Tongue (tissue), 2 donors: Measurements from ENCODE around the gene SEC23B. TPM values are rescaled to one million over a fixed set of nuclear protein-coding genes. Genes with fewer than 3 reads are reported as not detected.
"Not testable (repeated sequence)": the region's sequence is repeated elsewhere in the genome, so short reads cannot be mapped to it uniquely, and the experiment has no call there.

Experiments
- DNase-seq: peaks from one replicate; pipeline ENCODE4 v3.0.0-alpha.2; 2015
- total RNA-seq: library from RNA; depleted of rRNA; stranded (reverse); fragments of >200 nt; gene quantifications from one replicate; pipeline ENCODE4 v1.2.3, GENCODE V29; 2014

SEC23B gene
- 23.5 TPM for total RNA-seq

DNA sequence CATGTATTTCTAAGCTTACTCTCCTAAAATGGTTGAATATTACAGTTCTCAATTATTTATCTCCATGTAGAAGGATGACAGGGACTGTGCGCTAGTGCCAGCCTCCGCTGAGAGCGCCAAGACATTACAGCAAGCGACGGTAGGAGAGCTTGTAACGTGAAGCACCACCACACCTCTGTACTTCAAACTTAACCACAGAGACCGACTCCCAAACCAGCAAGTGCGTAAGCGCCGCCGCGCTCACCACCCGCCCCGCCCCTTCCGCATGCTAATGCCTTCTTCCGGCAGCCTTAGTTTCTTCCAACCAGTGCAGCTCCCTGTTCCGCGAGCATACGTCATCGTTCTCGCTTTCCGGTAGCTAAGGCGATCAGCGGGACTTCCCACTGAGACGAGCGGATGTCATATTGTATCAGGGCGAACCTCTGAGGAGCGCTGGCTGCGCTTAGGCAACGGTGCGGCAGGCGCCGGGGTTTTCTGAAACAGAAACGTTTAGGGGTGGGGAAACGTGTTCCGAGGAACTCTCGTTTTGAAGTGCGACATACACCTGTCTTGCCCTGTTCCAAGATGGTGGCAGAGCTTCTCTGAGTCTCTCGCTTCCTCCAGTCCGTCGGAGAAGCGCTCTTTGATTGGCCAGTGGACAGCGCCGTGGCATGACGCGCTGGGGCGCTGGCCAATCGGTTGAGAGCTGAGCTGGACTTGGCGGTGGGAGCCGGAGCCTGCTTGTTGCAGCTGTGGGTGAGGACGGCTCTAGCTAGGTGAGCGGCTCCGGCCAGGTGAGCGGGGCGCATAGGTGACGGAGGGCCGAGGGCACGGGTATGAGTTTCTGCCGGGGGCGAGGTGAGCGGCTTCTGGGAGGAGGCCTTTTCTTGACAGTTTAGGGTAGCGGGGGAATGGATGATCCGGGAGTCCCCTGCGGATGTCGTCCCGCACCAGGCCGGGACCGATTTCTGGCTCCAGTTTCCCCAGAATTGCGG lies at the start of gene SEC23B:
TSS of gene SEC23B (plus strand) at position 723 of the 974 bp plus-strand sequence. CDS start 2,896 bp downstream, outside the sequence.
- peak; percentile 99 for DNase-seq

- DNase-seq = no peak
These were observed 42.1 kb upstream of the SEC23B start for GRCh38 chr20:18465536-18466200.

DNA sequence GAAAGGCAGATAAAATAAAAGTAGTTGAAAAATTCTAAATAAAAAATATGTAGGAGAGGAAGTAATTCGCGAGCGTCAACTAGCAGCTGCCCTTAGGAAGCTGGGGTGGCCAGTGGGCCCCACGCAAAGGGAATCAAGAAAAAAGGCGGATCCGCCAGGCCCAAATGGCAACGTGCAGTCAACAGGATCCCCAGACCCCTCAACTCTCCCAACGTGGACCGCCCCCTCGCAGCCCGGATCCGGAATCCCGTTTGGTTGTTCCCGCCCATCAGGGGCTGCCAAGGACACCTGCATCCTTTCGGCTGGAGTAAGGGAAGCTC lies 41.2 kb upstream of the SEC23B start:
- DNase-seq = no peak

DNA sequence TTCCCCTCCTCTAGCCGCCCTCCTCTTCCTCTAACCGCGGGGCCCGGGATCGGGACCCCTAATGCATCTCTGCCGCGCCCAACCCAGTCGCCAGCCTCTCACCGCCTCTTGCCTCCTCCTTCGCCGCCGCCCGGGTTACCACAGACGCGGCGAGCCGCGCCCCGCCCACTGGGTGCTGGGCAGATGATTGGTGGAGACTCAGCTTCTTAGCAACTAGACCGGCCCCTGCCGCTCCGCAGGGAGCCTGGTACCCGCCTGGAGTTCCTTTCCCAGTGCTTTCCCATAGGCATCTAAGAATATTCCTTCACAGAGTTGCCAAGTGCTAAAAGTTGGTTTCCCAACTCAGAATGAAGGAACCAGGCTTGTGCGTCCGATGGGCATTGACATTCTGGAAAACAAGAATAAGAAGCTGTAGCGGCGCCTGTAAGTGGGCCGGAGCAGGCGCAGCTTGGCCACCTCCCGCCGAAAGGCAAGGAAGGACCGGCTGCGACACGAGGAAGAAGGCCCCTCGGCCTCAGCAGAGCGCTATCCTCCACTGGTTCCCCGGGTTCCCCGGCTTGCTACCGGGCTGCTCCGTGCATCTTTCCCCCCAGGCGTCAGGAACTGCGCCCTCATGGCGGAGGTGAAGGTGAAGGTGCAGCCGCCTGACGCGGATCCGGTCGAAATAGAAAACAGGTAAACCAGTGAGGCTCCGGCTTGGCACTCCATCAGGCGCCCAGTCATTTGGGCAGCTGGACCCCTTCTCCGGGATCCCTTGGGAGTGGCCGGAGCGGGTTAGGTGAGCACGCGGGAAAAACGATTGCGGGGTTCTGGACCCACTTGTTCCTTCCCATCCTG lies 40.6 kb upstream of the SEC23B start, which contains the start of the genes DZANK1 and POLR3F:
TSS of gene DZANK1 (minus strand) at position 137 of the 837 bp plus-strand sequence. CDS start 1,672 bp downstream, outside the sequence.
TSS of gene POLR3F (plus strand) at position 497 of the 837 bp plus-strand sequence. CDS start at position 614, 117 bp downstream.
- peak; percentile 98 for DNase-seq

- no peak for DNase-seq
These were observed 30.5 kb upstream of the SEC23B start for GRCh38 chr20:18477218-18477617.

DNA sequence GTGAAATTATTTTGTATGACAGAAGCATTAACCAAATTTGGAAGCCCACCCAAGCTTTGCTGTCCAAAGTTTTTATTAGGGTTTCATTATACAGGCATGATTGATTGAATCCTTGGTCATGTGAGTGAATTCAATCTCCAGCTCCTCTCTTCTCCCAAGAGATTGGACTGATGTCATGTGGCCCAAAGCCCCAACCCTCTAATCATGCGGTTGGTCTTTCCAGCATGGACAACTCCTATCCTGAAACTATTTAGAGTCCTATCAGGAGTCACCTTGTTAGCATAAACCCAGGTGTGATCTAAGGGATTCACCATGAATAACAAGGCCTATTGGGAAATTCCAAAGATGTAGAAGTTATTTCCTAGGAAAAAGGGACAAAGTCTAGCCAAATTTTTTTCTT lies 29.9 kb upstream of the SEC23B start:
- DNase-seq = no peak

DNA sequence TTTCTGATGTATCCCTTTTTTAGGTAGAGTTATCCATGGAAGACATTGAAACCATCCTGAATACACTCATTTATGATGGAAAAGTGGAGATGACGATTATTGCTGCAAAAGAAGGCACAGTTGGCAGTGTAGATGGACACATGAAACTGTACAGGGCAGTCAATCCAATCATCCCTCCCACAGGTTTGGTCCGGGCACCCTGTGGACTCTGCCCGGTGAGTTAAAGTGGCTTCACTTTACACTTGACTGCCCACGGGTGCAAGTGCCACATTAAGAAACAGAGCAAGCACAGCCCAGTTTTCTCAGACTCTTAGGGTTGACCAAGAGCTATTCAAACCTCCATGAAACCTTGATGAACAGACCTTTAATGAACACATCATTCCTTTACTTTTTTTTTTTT lies 26.1 kb upstream of the SEC23B start:
- no peak for DNase-seq

GRCh38 chr20:18488301-18488700 lies 19.4 kb upstream of the SEC23B start:
- no peak for DNase-seq

GRCh38 chr20:18496042-18496441 lies 11.7 kb upstream of the SEC23B start:
- peak; percentile 3 for DNase-seq

- peak; percentile 93 for DNase-seq
These were observed 10.8 kb upstream of the SEC23B start, which contains the start of gene RBBP9 for GRCh38 chr20:18496740-18497592. RBBP9 (minus strand) TSS chr20:18497225; CDS start chr20:18497167, 58 bp downstream.

- DNase-seq = no peak
These were observed 10.1 kb upstream of the SEC23B start for GRCh38 chr20:18497603-18498002.

- DNase-seq = not testable (repeated sequence)
These were observed 6.1 kb upstream of the SEC23B start for GRCh38 chr20:18501672-18502071.

DNA sequence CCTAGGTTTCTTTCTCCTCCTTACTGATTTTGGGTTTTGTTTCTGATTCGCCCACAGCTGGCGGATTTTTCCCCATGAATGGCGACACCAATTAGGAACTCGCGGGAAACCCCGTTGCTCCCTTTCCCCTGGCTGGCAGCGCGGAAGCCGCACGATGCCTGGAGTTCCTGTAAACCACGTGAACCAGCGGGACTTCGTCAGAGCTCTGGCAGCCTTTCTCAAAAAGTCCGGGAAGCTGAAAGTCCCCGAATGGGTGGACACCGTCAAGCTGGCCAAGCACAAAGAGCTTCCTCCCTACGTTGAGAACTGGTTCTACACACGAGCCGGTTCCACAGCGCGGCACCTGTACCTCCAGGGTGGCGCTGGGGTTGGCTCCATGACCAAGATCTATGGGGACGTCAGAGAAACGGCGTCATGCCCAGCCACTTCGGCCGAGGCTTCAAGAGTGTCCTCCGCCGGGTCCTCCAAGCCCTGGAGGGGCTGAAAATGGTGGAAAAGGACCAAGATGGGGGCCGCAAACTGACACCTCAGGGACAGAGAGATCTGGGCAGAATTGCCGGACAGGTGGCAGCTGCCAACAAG lies 3.2 kb upstream of the SEC23B start:
- peak; percentile 16 for DNase-seq

DNA sequence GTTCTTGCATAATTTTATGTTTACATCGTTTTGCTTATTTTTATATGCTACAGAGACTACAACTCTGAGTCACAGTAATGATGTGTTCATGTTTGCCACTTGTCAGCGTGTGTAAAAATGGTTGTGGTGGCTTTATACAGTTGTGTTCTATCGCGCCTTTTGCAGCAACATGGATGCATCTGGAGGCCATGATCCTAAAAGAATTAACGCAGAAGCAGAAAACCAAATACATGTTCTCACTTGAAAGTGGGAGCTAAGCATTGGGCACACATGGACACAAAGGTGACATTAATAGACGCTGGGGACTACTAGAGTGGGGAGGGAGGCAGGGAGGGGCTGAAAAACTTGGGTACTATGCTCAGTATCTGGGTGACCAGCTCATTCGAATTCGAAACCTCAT lies 996 bp upstream of the SEC23B start:
- no peak for DNase-seq

GRCh38 chr20:18511571-18511970 lies 3.8 kb downstream of the SEC23B start:
- no peak for DNase-seq

DNA sequence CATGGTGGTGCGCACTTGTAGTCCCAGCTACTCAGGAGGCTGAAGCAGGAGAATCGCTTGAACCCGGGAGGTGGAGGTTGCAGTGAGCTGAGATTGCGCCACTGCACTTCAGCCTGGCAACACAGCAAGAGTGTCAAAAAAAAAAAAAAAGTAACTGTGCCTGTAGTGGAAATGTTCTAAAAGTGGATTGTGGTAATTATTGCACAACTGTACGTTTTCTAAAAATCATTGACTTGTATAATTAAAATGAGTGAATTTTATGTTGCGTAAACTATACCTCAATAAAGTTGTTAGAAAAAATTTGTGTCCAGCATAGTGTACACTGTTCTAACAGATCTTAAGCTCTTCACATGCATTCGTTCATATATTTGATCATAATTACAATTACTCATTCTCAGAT lies 5.5 kb downstream of the SEC23B start:
- no peak for DNase-seq

GRCh38 chr20:18514127-18514526 lies 6.4 kb downstream of the SEC23B start:
- no peak for DNase-seq

DNA sequence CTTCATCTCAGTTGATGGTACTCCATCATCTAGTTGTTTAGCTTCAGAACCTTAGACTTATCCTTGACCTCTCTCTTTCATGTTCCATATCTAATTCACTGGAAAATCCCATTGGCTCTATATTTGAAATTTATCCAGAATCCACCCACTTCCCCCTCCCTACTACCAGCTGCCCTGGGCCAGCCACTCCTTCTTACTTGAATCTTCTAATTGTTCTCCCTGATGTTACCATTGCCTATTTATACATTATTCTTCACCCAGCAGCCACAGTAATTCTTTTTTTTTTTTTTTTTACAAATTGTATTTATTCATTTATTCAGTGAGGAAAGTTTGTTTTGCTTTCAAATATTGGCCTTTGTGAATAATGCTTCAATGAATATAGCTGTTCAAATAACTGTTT lies 8.2 kb downstream of the SEC23B start:
- no peak for DNase-seq

GRCh38 chr20:18522066-18522465 lies 14.3 kb downstream of the SEC23B start:
- not testable (repeated sequence) for DNase-seq

DNA sequence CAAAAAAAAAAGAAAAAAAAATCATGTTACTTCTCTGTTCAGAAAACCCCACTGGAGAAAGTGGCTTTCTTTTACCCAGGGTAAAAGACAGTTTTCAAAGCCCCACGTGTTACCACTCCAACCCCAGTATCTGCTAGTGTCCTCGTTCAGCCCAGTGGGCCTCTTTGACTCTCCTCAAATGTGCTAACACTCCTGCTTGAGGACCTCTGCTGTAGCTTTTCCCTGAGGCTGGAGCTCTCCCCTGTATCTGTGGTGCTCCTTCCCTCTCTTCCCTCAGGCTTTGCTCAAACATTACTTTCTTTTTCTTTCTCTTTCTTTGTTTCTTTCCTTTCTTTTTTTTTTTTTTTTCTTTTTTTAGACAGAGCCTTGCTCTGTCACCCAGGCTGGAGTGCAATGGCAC lies 15.3 kb downstream of the SEC23B start:
- no peak for DNase-seq

GRCh38 chr20:18524646-18525045 lies 16.9 kb downstream of the SEC23B start:
- DNase-seq = no peak
